ENCODE measurements around the gene GAPDH. TPM values are rescaled to one million over a fixed set of nuclear protein-coding genes. Genes with fewer than 3 reads are reported as not detected.
A peak's percentile ranks its signal among the peaks of the same experiment; 100 is the strongest.

The GAPDH gene
- total and polyA plus RNA-seq, 5 donors from 2014 or later = 669 to 2,973 (median 2,055) TPM

DNA sequence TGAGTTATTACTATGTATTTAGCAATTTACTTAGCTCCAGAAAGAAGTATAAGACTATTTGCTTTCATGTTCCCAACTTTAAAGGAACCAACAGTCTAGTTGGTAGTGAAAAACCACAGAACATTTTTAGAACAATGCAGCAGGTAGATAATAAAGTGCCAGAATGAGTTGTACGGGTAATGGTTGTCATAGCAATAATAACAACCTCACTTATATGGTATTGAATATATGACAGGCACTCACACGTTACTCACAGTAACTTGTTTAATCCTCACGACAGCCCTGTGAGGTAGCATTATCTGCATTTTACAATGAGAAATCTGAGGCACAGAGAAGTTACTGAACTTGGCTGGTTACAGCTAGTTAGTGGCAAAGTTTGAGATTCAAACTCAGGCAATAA, 10.6 kb upstream of the GAPDH start:
- H3K27ac Mint-ChIP-seq = peak overlapping the region in 2 of 3 donors; percentile 82 to 90
- peaks cover 44% of the 10 kb centered on the region for H3K36me3 Mint-ChIP-seq

GRCh38 chr12:6524648-6525047, 9.7 kb upstream of the GAPDH start:
- no peak overlapping the region for H3K27ac Mint-ChIP-seq
- peaks cover 0 to 5% (median 0%) of the 10 kb centered on the region in 4 donors for H3K4me1 Mint-ChIP-seq
- DNase-seq (no peak), ATAC-seq (ENCODE audit: low read depth in 2 of 2) (no peak)
- no peak overlapping the region for H3K4me3 ChIP-seq (ENCODE audit: low read depth, low read length)
- peaks cover 44% of the 10 kb centered on the region for H3K36me3 Mint-ChIP-seq
- H3K27me3 ChIP-seq (ENCODE audit: control insufficient read depth, insufficient read depth, low read length) = no peaks in the 10 kb centered on the region
- H3K9me3 ChIP-seq (ENCODE audit: control insufficient read depth in 2 of 2, low read length in 2 of 2) = no peaks in the 10 kb centered on the region
- no peak overlapping the region for H3K27ac ChIP-seq (ENCODE audit: insufficient read depth, low read length, poor library complexity, severe bottlenecking)
- H3K9me3 Mint-ChIP-seq = no peaks in the 10 kb centered on the region
- no peaks in the 10 kb centered on the region for H3K27me3 Mint-ChIP-seq
- peaks cover 96% of the 10 kb centered on the region for H3K36me3 ChIP-seq (ENCODE audit: control insufficient read depth, insufficient read depth, low read length)
- no peak overlapping the region for H3K4me3 Mint-ChIP-seq
- no peaks in the 10 kb centered on the region for H3K4me1 ChIP-seq (ENCODE audit: control insufficient read depth, insufficient read depth, low read length, poor library complexity, severe bottlenecking)

More for the DNA sequence above, 10.6 kb upstream of the GAPDH start:
- H3K27me3 Mint-ChIP-seq = no peaks in the 10 kb centered on the region
- H3K36me3 ChIP-seq (ENCODE audit: control insufficient read depth, insufficient read depth, low read length) = peaks cover 94% of the 10 kb centered on the region
- H3K9me3 ChIP-seq (ENCODE audit: control insufficient read depth in 2 of 2, low read length in 2 of 2) = no peaks in the 10 kb centered on the region
- no peaks in the 10 kb centered on the region for H3K9me3 Mint-ChIP-seq
- H3K27me3 ChIP-seq (ENCODE audit: control insufficient read depth, insufficient read depth, low read length) = no peaks in the 10 kb centered on the region
- H3K4me1 Mint-ChIP-seq = peaks cover 0 to 5% (median 0%) of the 10 kb centered on the region in 4 donors
- no peak overlapping the region for H3K27ac ChIP-seq (ENCODE audit: insufficient read depth, low read length, poor library complexity, severe bottlenecking)
- H3K4me3 ChIP-seq (ENCODE audit: low read depth, low read length) = no peak overlapping the region
- DNase-seq = no peak
- H3K4me3 Mint-ChIP-seq = no peak overlapping the region
- peak in 1 of 2 donors; percentile 53 for ATAC-seq (ENCODE audit: low read depth in 2 of 2)
- H3K4me1 ChIP-seq (ENCODE audit: control insufficient read depth, insufficient read depth, low read length, poor library complexity, severe bottlenecking) = no peaks in the 10 kb centered on the region

DNA sequence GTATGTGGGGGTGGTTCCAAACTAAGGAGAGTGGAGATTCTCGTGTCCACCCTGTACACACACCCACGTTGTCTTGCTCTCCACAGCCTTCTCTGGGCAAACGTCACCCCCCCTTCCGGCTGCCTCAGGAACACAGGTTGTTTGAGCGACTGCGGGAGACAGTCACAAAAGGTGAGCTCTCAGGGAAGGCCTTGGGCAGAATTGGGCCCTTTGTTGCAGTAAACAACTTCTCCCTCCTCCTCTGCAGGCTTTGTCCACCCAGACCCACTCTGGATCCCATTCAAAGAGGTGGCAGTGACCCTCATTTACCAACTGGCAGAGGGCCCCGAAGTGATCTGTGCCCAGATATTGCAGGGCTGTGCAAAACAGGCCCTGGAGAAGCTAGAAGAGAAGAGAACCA, 8.1 kb upstream of the GAPDH start:
- DNase-seq (no peak), ATAC-seq (ENCODE audit: low read depth in 2 of 2) (no peak)
- H3K4me3 ChIP-seq (ENCODE audit: low read depth, low read length) = no peak overlapping the region
- peak overlapping the region in 1 of 4 donors; percentile 27 for H3K4me3 Mint-ChIP-seq
- H3K4me1 ChIP-seq (ENCODE audit: control insufficient read depth, insufficient read depth, low read length, poor library complexity, severe bottlenecking) = no peaks in the 10 kb centered on the region
- peaks cover 98% of the 10 kb centered on the region for H3K36me3 ChIP-seq (ENCODE audit: control insufficient read depth, insufficient read depth, low read length)
- no peak overlapping the region for H3K27ac ChIP-seq (ENCODE audit: insufficient read depth, low read length, poor library complexity, severe bottlenecking)
- no peaks in the 10 kb centered on the region for H3K9me3 ChIP-seq (ENCODE audit: control insufficient read depth in 2 of 2, low read length in 2 of 2)
- no peaks in the 10 kb centered on the region for H3K27me3 ChIP-seq (ENCODE audit: control insufficient read depth, insufficient read depth, low read length)
- H3K27me3 Mint-ChIP-seq = no peaks in the 10 kb centered on the region
- peaks cover 0 to 5% (median 0%) of the 10 kb centered on the region in 4 donors for H3K4me1 Mint-ChIP-seq
- H3K9me3 Mint-ChIP-seq = no peaks in the 10 kb centered on the region
- H3K27ac Mint-ChIP-seq = no peak overlapping the region
- H3K36me3 Mint-ChIP-seq = peaks cover 51% of the 10 kb centered on the region

GRCh38 chr12:6526766-6527525, 7.4 kb upstream of the GAPDH start:
- no peak overlapping the region for H3K27ac Mint-ChIP-seq
- peaks cover 0 to 5% (median under 1%) of the 10 kb centered on the region in 4 donors for H3K4me1 Mint-ChIP-seq

DNA sequence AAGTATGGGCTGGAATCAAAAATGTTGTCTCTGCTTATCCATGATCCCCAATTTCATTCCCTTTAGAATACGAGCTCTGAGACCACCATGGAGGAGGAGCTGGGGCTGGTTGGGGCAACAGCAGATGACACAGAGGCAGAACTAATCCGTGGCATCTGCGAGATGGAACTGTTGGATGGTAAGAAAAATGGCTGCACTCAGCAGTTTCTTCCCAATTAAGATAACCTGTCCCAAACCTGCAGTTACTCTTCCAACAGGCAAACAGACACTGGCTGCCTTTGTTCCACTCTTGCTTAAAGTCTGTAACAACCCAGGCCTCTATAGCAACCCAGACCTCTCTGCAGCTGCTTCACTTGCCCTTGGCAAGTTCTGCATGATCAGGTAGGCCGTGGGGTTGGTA, 6.6 kb upstream of the GAPDH start:
- Histone ChIP-seq H3K27me3 (ENCODE audit: control insufficient read depth, insufficient read depth, low read length) (no peaks in the 10 kb centered on the region), H3K9me3 (ENCODE audit: control insufficient read depth in 2 of 2, low read length in 2 of 2) (no peaks in the 10 kb centered on the region), H3K4me3 (ENCODE audit: low read depth, low read length) (no peak overlapping the region), H3K27ac (ENCODE audit: insufficient read depth, low read length, poor library complexity, severe bottlenecking) (no peak overlapping the region), H3K36me3 (ENCODE audit: control insufficient read depth, insufficient read depth, low read length) (peaks cover 86% of the 10 kb centered on the region), H3K4me1 (ENCODE audit: control insufficient read depth, insufficient read depth, low read length, poor library complexity, severe bottlenecking) (peaks cover 11% of the 10 kb centered on the region)
- Mint-ChIP-seq H3K9me3 (no peaks in the 10 kb centered on the region), H3K4me3 (no peak overlapping the region), H3K36me3 (peaks cover 48% of the 10 kb centered on the region), H3K27me3 (no peaks in the 10 kb centered on the region), H3K27ac (no peak overlapping the region), H3K4me1 (peaks cover 5 to 10% (median 9%) of the 10 kb centered on the region in 4 donors)
- no peak for DNase-seq
- no peak for ATAC-seq (ENCODE audit: low read depth in 2 of 2)

More at GRCh38 chr12:6526766-6527525, 7.4 kb upstream of the GAPDH start:
- Histone ChIP-seq H3K4me1 (ENCODE audit: control insufficient read depth, insufficient read depth, low read length, poor library complexity, severe bottlenecking) (peaks cover 3% of the 10 kb centered on the region), H3K9me3 (ENCODE audit: control insufficient read depth in 2 of 2, low read length in 2 of 2) (no peaks in the 10 kb centered on the region), H3K27me3 (ENCODE audit: control insufficient read depth, insufficient read depth, low read length) (no peaks in the 10 kb centered on the region), H3K4me3 (ENCODE audit: low read depth, low read length) (no peak overlapping the region), H3K27ac (ENCODE audit: insufficient read depth, low read length, poor library complexity, severe bottlenecking) (no peak overlapping the region), H3K36me3 (ENCODE audit: control insufficient read depth, insufficient read depth, low read length) (peaks cover 94% of the 10 kb centered on the region)
- Mint-ChIP-seq H3K36me3 (peaks cover 52% of the 10 kb centered on the region), H3K27me3 (no peaks in the 10 kb centered on the region), H3K9me3 (no peaks in the 10 kb centered on the region), H3K4me3 (no peak overlapping the region)
- ATAC-seq (ENCODE audit: low read depth in 2 of 2) (no peak), DNase-seq (no peak)

- Mint-ChIP-seq H3K4me3 (no peak overlapping the region), H3K9me3 (no peaks in the 10 kb centered on the region), H3K36me3 (peaks cover 39% of the 10 kb centered on the region), H3K4me1 (peaks cover 6 to 19% (median 14%) of the 10 kb centered on the region in 4 donors), H3K27me3 (no peaks in the 10 kb centered on the region), H3K27ac (no peak overlapping the region)
- Histone ChIP-seq H3K27ac (ENCODE audit: insufficient read depth, low read length, poor library complexity, severe bottlenecking) (no peak overlapping the region), H3K36me3 (ENCODE audit: control insufficient read depth, insufficient read depth, low read length) (peaks cover 76% of the 10 kb centered on the region), H3K9me3 (ENCODE audit: control insufficient read depth in 2 of 2, low read length in 2 of 2) (no peaks in the 10 kb centered on the region), H3K4me1 (ENCODE audit: control insufficient read depth, insufficient read depth, low read length, poor library complexity, severe bottlenecking) (peaks cover 20% of the 10 kb centered on the region), H3K4me3 (ENCODE audit: low read depth, low read length) (no peak overlapping the region), H3K27me3 (ENCODE audit: control insufficient read depth, insufficient read depth, low read length) (no peaks in the 10 kb centered on the region)
- DNase-seq (no peak), ATAC-seq (ENCODE audit: low read depth in 2 of 2) (no peak)
Measured at GRCh38 chr12:6528539-6529235, 5.6 kb upstream of the GAPDH start.

DNA sequence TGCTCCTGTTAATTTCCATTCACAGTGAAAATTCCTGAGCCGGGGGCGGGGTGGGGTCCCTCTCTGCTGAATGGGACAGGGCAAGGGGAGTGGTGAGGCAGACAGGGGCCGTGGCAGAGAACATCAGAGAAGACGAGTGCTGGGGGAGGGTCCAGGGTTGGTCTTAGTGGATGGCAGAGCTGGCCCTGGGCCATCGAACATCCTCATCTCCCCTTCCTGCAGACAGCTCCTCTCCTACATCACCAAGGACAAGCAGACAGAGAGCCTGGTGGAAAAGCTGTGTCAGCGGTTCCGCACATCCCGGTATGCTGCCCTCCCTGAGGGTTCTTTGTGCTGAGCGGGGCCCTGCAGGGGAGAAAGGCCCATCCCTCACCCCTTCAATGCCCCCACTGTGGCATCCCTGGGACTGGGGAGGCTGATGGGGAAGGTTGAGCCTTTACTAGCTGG, 5.0 kb upstream of the GAPDH start:
- H3K36me3 Mint-ChIP-seq = peaks cover 34% of the 10 kb centered on the region
- H3K4me3 Mint-ChIP-seq = no peak overlapping the region
- peaks cover 4% of the 10 kb centered on the region for H3K27me3 Mint-ChIP-seq
- no peak overlapping the region for H3K27ac Mint-ChIP-seq
- Histone ChIP-seq H3K27ac (ENCODE audit: insufficient read depth, low read length, poor library complexity, severe bottlenecking) (no peak overlapping the region), H3K36me3 (ENCODE audit: control insufficient read depth, insufficient read depth, low read length) (peaks cover 70% of the 10 kb centered on the region), H3K4me1 (ENCODE audit: control insufficient read depth, insufficient read depth, low read length, poor library complexity, severe bottlenecking) (peaks cover 25% of the 10 kb centered on the region), H3K27me3 (ENCODE audit: control insufficient read depth, insufficient read depth, low read length) (no peaks in the 10 kb centered on the region), H3K9me3 (ENCODE audit: control insufficient read depth in 2 of 2, low read length in 2 of 2) (no peaks in the 10 kb centered on the region), H3K4me3 (ENCODE audit: low read depth, low read length) (no peak overlapping the region)
- H3K9me3 Mint-ChIP-seq = no peaks in the 10 kb centered on the region
- ATAC-seq (ENCODE audit: low read depth in 2 of 2) (no peak), DNase-seq (no peak)
- H3K4me1 Mint-ChIP-seq = peaks cover 6 to 23% (median 16%) of the 10 kb centered on the region in 4 donors
